ENCODE measurements around the gene ZMYND10. TPM values are rescaled to one million over a fixed set of nuclear protein-coding genes. Genes with fewer than 3 reads are reported as not detected.

The ZMYND10 gene
- total RNA-seq, 1 experiment from 2014 or later, result 1.4 TPM

DNA sequence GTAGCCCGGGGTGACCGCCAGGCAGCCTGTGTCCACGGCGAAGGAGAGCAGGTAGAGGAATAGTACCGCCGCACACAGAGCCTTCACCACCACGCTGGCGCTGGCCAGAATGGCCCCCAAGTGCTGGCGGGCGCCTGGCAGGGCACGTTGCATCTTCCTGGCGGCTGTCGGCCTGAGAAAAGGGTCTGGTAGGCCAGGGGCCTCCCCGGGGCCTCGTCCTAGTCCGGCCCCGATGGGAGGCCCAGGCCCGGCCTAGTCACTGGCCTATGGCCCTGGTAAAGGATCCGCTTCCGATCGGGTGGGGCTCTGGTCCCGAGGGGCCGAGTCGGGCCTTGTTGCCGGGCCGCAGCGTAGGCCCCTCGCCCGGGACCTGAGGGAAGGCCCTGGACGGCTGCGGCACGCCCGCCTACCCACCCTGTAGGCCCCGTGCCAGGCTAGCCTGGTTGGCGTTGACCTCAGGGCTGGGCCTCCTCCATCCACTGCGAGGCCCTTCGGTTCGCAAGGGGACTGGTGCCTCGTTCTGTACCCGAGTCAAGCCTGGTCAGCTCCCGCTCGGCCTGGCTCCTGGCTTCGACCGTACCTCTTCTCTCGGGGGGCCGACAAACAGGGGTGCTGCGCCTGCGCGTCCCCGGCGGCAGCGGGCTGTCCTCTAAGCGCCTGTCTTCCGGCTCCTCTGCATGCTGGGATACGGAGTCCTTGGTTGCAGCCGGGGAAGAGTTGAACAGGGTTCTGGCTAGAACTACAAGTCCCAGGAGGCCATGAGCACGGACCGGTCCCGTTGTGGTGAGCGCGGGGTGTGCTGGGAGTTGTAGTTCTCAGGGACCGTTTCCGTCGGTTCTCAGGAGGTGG lies 13.6 kb upstream of the ZMYND10 start, which contains the start of gene TMEM115:
TMEM115 (minus strand) TSS at position 611 of the 849 bp plus-strand sequence; CDS start at position 153, 458 bp downstream.
- Mint-ChIP-seq H3K27ac (peak within 1 kb of the TSS; percentile 39 to 97 (median 94); a peak in 6 of 7 replicates), H3K27me3 (ENCODE audit: low read depth) (peaks cover 14% of the 10 kb centered on the region), H3K4me1 (peaks cover 28 to 31% of the 10 kb centered on the region in 2 experiments), H3K4me3 (peak within 1 kb of the TSS; percentile 91 to 95), H3K36me3 (ENCODE audit: insufficient read depth in 1 of 3, low read depth in 3 of 3) (peaks cover 13 to 23% (median 21%) of the 10 kb centered on the region in 3 experiments), H3K9me3 (no peaks in the 10 kb centered on the region; a peak in 1 of 5 replicates)
- Histone ChIP-seq H3K79me2 (ENCODE audit: insufficient read depth, low read length) (peaks cover 9% of the 10 kb centered on the region; the same call in 1 of the 2 replicates), H3K9me3 (ENCODE audit: control insufficient read depth, low read depth, low read length) (no peaks in the 10 kb centered on the region), H3K4me2 (ENCODE audit: insufficient read depth, insufficient read length, low read length) (peak within 1 kb of the TSS; percentile 80), H3K4me1 (ENCODE audit: insufficient read depth, low read length) (peaks cover 4% of the 10 kb centered on the region; the same call in 1 of the 2 replicates), H2AK5ac (ENCODE audit: insufficient read length, low read length) (no peak within 1 kb of the TSS), H2AFZ (ENCODE audit: low read length) (peak within 1 kb of the TSS; percentile 26), H3K23ac (ENCODE audit: insufficient read length, low read depth, low read length) (no peak within 1 kb of the TSS), H2BK15ac (ENCODE audit: low read depth, low read length) (no peak within 1 kb of the TSS), H3K27me3 (ENCODE audit: insufficient read depth, low read length) (no peaks in the 10 kb centered on the region), H3T11ph (ENCODE audit: low read length) (no peak within 1 kb of the TSS), H2BK120ac (ENCODE audit: low read depth, low read length, poor library complexity, severe bottlenecking) (no peak within 1 kb of the TSS), H3K56ac (ENCODE audit: insufficient read length, low read depth, low read length) (no peak within 1 kb of the TSS), H3K14ac (ENCODE audit: insufficient read depth, low read length) (no peak within 1 kb of the TSS; the same call in 1 of the 2 replicates), H4K8ac (replicated peaks; ENCODE audit: insufficient read length, low read depth, low read length) (no peak within 1 kb of the TSS), H2BK5ac (ENCODE audit: insufficient read length, low read length) (no peak within 1 kb of the TSS), H3K4ac (ENCODE audit: low read depth, low read length) (no peak within 1 kb of the TSS), H3K27ac (ENCODE audit: insufficient read length, low read depth, low read length) (no peak within 1 kb of the TSS), H2BK20ac (ENCODE audit: low read depth, low read length, poor library complexity, severe bottlenecking) (no peak within 1 kb of the TSS), H4K91ac (ENCODE audit: insufficient read length, low read depth, low read length) (no peak within 1 kb of the TSS), H4K5ac (ENCODE audit: insufficient read length, low read depth, low read length) (no peak within 1 kb of the TSS), H3K9ac (ENCODE audit: extremely low read depth, insufficient read length, low read length) (peak within 1 kb of the TSS; percentile 86), H3K79me1 (ENCODE audit: insufficient read depth, low read depth, low read length, poor library complexity, severe bottlenecking) (peaks cover 6% of the 10 kb centered on the region), H3K18ac (ENCODE audit: insufficient read length, low read depth, low read length) (no peak within 1 kb of the TSS), H2BK12ac (ENCODE audit: insufficient read length, low read depth, low read length) (no peak within 1 kb of the TSS), H3K23me2 (ENCODE audit: insufficient read length, low read depth, low read length, poor library complexity, severe bottlenecking) (peaks cover 5% of the 10 kb centered on the region), H4K20me1 (ENCODE audit: control insufficient read depth, insufficient read depth, insufficient read length) (no peaks in the 10 kb centered on the region)
- no peak for TF ChIP-seq CTCF (conservative IDR thresholded peaks at IDR 0.05)
- WGBS (ENCODE audit: extremely low coverage, insufficient read length, low lambda C conversion rate), result no CpG with 5 or more reads among the region's 64 CpGs
- DNase-seq, result peak; percentile 99
